RCC 7860 (cell line): ENCODE results near the gene GSTM3.
"Not testable (repeated sequence)": the region's sequence is repeated elsewhere in the genome, so short reads cannot be mapped to it uniquely, and the experiment has no call there.

Experiments used
- DNase-seq: peaks from one replicate; pipeline ENCODE4 v3.0.0-alpha.2; 2015; ENCODE audit warnings: low spot score
- FAIRE-seq: peaks from 2 replicates; lab custom pipeline; 2012; peaks lifted over from hg19 to GRCh38; lab: Jason Lieb, UNC

GSTM3 gene

DNA sequence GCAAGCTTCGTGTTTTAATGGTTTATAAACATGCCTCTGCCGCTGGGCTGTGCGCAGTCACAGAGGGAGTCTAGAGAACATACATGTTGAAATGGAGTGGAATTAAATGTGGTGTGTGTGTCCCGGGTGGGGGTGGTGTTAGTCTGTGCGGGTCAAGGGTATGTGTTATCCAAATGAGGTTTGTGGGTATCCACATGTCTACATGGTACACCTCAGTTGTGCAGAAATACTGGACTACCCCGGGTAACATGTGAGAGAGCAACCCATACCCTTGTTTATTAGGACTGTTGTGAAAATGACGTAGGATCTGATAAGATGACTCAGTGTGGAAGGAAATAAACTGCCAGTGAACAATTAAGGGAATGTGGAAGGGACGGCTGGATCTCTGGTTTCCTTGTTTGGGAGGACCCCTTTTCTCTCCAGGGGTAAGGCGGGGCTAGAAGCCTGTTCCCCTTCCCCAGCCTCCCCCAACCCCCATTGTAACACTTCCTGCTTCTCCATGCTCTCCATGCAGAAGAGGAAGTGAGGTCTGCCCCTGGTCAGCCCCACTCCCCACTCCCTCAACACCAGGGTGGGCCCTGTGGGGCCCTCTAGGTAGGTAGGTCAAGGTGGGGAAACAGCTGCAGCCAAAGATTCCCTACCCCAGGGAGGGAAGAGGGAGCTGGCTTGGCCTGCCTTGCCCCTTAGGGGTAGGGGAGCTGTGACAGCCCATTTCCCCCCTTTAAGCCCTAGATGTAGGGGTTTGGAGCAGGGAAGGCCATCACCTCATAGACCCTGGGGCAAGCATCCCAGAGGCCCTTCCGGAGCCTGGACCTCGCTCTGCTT is 22.2 kb upstream of the GSTM3 start:
- DNase-seq, result no peak
- FAIRE-seq, result no peak

- FAIRE-seq (no peak), DNase-seq (no peak)
Measured at GRCh38 chr1:109762039-109762585, 21.3 kb upstream of the GSTM3 start.

DNA sequence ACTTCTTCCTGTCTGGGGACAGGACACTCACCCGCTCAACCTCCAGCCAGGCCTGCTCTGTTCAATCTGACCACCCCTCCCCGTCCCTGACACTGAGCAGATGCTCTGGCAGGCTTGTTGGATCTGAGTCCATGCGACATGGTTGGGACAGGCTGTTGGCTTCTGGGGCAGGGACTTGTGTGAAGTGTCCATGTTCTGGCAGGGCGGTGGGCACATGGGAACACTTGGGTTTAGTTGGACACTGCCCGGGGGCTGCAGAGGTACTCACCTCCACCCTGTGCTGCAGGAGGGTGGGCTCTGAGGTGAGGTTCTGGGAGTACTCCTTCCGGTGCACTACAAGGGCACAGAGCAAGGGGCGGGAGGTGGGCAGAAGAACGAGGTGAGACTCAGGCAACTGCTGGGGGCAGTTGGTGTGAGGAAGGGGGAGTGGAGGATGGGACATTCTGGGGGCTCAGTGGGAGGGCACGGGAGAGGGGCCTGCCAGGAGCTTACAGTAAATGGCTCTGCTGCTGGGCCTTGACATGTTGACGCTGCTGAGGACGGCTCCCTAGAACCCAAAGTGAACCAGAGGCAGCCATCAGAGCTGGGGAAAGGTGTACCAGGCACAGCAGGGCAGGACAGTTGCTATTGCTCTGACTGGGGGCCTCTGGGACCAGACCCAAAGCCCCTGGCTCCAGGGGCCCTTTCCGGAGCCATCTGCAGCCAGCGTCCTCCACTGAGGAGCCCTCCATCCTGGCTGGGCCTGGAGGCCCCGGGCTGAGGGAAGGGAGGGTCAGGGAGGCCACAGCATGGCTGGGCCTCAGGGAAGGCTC is 20.6 kb upstream of the GSTM3 start:
- DNase-seq (no peak), FAIRE-seq (no peak)

GRCh38 chr1:109760581-109761226 is 19.9 kb upstream of the GSTM3 start:
- FAIRE-seq, result no peak
- DNase-seq, result no peak

GRCh38 chr1:109759513-109760334 is 18.9 kb upstream of the GSTM3 start:
- DNase-seq (no peak), FAIRE-seq (no peak)

DNA sequence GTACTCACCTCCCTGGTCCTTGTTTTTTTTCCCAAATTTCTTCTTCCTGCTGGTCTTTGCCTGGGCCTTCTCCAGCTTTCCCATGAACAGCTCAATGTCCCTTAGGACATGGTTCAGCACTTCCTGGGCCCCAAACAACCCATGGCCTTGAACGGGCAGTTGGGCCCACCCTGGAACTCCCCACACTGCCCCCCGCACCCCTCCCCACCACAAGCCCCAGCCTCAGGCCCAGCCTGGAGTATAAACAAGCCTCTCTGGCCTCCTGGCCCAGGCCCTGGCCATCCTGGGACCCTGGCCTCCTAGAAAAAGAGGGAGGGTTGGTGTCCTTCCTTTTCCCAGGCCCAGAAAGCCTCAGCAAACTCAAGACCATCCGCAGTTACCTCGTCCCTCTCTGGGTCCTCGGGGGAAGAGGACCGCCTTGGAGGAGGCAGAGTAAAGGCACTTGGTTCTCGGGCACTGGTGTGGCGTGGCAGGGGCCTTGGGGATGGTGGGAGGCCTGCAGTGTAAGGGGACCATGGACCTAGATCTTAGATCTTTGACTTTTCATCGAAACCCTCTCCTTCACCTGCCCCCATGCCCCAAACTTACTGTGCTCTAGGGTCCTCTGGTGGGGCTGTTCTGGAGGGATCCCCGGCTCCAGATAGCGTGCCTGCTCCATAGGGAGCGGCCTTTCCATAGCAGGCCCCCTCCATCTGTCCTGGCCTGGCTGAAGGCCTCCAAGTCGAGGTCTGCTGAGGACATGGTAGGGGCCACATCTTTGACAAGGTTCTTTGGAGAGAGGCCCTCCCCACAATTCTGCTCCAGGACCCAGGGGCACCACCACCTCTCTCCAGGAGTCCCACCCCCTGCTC is 17.3 kb upstream of the GSTM3 start:
- no peak for DNase-seq
- FAIRE-seq, result no peak

- no peak for DNase-seq
- no peak for FAIRE-seq
Measured at GRCh38 chr1:109756848-109757521, 16.1 kb upstream of the GSTM3 start.

- not testable (repeated sequence) for DNase-seq, FAIRE-seq
Measured at GRCh38 chr1:109756325-109756724, 15.5 kb upstream of the GSTM3 start.

GRCh38 chr1:109754738-109755137 is 13.9 kb upstream of the GSTM3 start:
- DNase-seq, result no peak
- FAIRE-seq, result no peak

- DNase-seq (no peak), FAIRE-seq (no peak)
Measured at GRCh38 chr1:109751531-109752260, 10.9 kb upstream of the GSTM3 start.

DNA sequence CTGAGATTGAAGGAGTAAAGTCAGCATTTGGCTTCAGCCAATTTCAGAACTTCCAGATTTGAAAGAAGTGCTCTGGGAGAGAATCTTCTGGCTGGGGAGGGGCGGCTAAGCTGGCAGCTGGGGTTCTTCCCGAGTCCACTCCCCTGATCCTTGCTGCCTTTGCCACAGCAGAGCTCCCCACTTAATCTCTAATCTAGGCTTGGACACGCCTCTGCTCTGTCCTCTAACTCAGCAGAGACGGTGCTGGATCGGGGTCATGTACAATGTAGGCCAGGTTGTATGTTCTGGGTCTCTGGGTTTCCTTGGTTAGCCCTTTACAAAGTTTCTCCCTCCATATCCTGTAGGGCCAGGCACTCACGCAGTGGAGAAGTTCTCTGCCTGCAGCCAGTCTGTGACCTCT is 10.1 kb upstream of the GSTM3 start:
- DNase-seq, result no peak
- no peak for FAIRE-seq

DNA sequence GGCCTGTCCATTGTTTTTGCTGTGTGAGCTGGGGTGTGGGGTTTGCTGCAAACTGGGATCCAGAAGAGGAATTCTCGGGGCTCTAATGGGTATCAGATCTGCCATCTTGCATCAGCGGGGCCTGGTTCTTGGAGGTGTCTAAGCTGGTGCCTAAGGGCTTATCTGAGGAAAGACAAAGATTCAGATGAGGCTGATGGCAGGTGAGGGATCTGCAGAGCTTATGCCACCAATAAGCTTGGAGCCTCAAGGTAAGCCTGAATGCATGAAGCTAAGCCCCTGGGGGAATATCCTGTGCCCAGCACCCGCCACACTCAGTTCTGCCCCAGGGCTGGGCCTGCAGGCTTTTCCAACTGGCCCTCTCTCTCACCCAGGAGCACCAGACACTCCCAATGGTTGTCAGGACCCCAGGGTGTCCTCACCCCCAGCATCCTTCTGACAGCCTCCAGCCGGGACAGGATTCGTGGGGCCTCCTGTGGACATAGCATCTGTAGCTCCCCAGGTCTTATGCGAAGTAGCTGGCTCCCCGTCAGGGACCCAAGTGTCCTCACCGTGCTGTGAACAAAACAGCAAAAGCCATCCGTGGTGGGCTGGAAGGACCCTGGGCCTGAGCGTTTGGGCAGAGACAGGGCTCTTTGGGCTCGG is 9.5 kb upstream of the GSTM3 start:
- FAIRE-seq, result no peak
- no peak for DNase-seq

DNA sequence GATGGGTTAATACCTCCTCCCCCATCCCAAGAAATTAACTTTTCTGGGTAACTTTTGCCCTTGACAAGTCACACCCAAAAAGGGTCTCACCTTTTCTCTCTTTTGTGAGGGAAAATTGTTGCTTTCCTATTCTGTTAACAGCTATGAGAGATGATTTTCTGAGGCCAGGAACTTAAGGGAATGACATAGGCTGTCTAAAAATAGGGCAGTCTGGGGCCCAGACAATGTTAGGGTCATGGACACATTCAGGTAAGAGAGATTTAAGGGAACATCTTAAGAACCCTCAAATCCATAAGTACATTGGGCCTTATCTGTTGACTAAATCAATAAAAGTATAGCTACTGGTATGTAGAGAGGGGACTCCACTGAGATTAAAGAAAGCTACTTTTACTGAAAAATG is 8.4 kb upstream of the GSTM3 start:
- no peak for DNase-seq
- FAIRE-seq, result no peak

GRCh38 chr1:109748311-109748710 is 7.5 kb upstream of the GSTM3 start:
- not testable (repeated sequence) for FAIRE-seq, DNase-seq

DNA sequence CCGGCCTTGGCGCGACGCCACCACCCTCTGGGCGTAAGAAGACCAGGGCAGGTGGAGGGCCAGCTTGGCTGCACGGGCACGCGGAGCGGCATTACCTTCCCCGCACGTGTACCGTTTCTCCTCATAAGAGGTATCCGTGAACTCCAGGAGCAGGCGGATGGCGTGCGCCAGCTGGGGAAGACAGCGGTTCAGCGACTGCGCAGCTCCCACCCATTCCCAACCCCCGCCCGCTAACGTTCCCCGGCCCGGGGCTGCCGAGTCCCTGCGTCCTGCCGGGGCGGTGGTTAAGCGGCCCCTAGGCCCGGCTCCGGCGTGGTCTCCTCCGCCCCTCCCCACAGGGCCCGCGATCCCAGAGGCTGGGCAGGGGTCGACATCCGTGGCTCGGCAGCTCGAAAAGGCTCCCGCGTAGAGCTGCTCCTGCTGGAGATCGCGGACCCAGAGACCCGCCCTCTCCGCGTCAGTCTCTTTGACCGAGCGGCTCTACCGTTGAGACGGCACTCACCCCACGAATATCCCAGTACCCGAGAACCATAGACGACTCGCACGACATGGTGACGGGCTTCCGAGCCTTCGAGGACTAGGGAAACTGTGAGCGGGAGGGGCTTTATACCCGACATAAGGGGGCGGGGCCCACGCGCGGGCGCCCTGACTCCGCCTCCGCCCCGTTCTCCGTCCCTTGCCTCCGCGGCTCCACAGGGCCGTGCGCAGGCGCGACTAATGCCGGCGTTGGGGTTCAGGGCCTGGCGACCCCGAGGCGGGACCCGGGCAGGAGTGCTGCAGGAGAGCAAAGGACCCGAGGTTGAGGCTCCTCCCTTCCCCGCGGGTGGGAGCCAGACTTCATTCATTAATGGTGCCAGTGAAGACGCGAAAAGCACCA is 862 bp downstream of the GSTM3 start:
- peak; percentile 23 for DNase-seq
- no peak for FAIRE-seq

DNA sequence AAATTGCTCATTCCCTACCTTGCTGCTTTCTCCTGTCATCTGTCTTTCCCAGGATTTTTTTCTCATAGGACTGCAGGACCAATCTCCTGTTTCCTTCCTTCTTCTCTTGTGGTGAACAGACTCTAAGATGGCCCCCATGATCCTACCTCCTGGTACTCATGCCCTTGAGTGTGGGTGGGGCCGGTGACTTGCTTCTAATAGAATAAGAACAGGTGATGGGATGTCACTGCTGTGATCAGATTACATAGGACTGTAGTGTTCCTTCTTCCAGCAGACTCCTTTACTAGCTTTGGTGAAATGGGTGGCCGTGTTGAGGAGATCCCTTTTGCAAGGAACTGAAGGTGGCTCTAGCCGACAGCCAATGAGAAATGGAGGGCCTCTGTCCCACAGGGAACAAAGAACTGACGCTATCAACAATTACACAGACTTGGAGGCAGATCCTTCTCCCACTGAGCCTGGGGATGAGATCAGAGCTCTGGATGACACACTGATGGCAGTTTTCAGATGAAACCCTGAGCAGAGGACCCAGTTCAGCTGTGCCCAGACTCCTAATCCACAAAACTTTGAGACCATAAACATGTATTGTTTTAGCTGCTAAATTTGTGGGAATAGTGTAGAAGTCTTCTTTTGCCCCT is 7.5 kb downstream of the GSTM3 start:
- DNase-seq (no peak), FAIRE-seq (no peak)
